Fibroblast of lung (primary cell): ENCODE results near the gene ADRB2. TPM values are rescaled to one million over a fixed set of nuclear protein-coding genes. Genes with fewer than 3 reads are reported as not detected.

Experiments used
- DNase-seq, 2 donors: peaks; one replicate each; pipeline versions ENCODE4 v3.0.0 to v3.0.0-alpha.2; 2010; ENCODE audit warnings: low read depth in 2 of 2
- H2AFZ ChIP-seq: 2 replicates; pipeline ENCODE4 v1.5.1; 2012; ENCODE audit warnings: low read length, control low read depth, inconsistent platforms
- H3K27ac ChIP-seq: 2 replicates; pipeline ENCODE4 v1.5.1; 2011; ENCODE audit warnings: low read length, control low read depth; ENCODE audit not compliant: insufficient read depth
- H3K27me3 ChIP-seq: 2 replicates; pipeline ENCODE4 v1.5.1; 2011; ENCODE audit warnings: mild to moderate bottlenecking, low read length; ENCODE audit not compliant: control insufficient read depth, insufficient read depth
- H3K36me3 ChIP-seq: 2 replicates; pipeline ENCODE4 v1.5.1; 2011; ENCODE audit warnings: low read length; ENCODE audit not compliant: control insufficient read depth, insufficient read depth
- H3K4me1 ChIP-seq: 2 replicates; pipeline ENCODE4 v1.5.1; 2011; ENCODE audit warnings: low read length; ENCODE audit not compliant: control insufficient read depth, insufficient read depth; ENCODE audit errors: extremely low read depth
- H3K4me2 ChIP-seq: 2 replicates; pipeline ENCODE4 v1.5.1; 2011; ENCODE audit warnings: low read length, control low read depth; ENCODE audit not compliant: insufficient read depth; ENCODE audit errors: extremely low read depth
- H3K4me3 ChIP-seq, 4 experiments: fragments of 200-600 bp in 1 of 4; sonication (generic) in 1 of 4; replicated peaks in 1 of 4; 2 replicates each; pipeline ENCODE4 v1.5.1; 2011 to 2016; ENCODE audit warnings: low read length in 4 of 4, low read depth in 3 of 4, mild to moderate bottlenecking in 3 of 4, control low read depth in 2 of 4, inconsistent platforms in 1 of 4, mixed read lengths in 1 of 4; ENCODE audit not compliant: insufficient read depth in 1 of 4; ENCODE audit errors: control extremely low read depth in 1 of 4
- H3K79me2 ChIP-seq: 2 replicates; pipeline ENCODE4 v1.5.1; 2012; ENCODE audit warnings: mild to moderate bottlenecking, low read length, inconsistent platforms; ENCODE audit not compliant: control insufficient read depth, insufficient read depth
- H3K9ac ChIP-seq: 2 replicates; pipeline ENCODE4 v1.5.1; 2011; ENCODE audit warnings: mild to moderate bottlenecking, low read length, control low read depth; ENCODE audit not compliant: insufficient read depth
- H3K9me3 ChIP-seq: 2 replicates; pipeline ENCODE4 v1.5.1; 2012; ENCODE audit warnings: low read depth, low read length; ENCODE audit not compliant: control insufficient read depth, insufficient read depth
- H4K20me1 ChIP-seq: 2 replicates; pipeline ENCODE4 v1.5.1; 2011; ENCODE audit warnings: low read length; ENCODE audit not compliant: control insufficient read depth, insufficient read depth; ENCODE audit errors: extremely low read depth
- CTCF ChIP-seq, 2 donors: IDR thresholded peaks in 1 of 2; conservative IDR thresholded peaks in 1 of 2; 1 replicate in 1 of 2; 2 replicates in 1 of 2; pipeline ENCODE4 v1.5.1; 2011 to 2012; ENCODE audit warnings: low read length in 2 of 2, control low read depth in 1 of 2, inconsistent platforms in 1 of 2, low read depth in 1 of 2, mild to moderate bottlenecking in 1 of 2
- EZH2 ChIP-seq: IDR thresholded peaks from 2 replicates; pipeline ENCODE4 v1.5.1; 2012; ENCODE audit warnings: low read length, control low read depth, mild to moderate bottlenecking; ENCODE audit errors: missing control alignments
- polyA plus RNA-seq, 2 donors: library from polyadenylated mRNA; depleted of rRNA in 1 of 2; stranded (reverse) in 1 of 2; unstranded in 1 of 2; fragments of >200 nt; gene quantifications; 2 replicates each; pipeline ENCODE4 v1.2.1, GENCODE V29; 2011 to 2012; ENCODE audit warnings: missing spikeins in 1 of 2
- total RNA-seq: library from RNA; depleted of rRNA; stranded (reverse); fragments of >200 nt; gene quantifications from 2 replicates; pipeline ENCODE4 v1.2.1, GENCODE V29; 2014

Gene ADRB2
- total and polyA plus RNA-seq, 2 donors (not counting 1 experiment from before 2014, with no cell fraction given), result 0.60 to 4.5 TPM

- Histone ChIP-seq H3K27me3 (no peaks in the 10 kb centered on the region), H3K9me3 (no peaks in the 10 kb centered on the region), H3K79me2 (no peaks in the 10 kb centered on the region), H3K4me2 (no peak overlapping the region), H3K4me1 (no peaks in the 10 kb centered on the region), H4K20me1 (no peaks in the 10 kb centered on the region), H2AFZ (no peak overlapping the region), H3K9ac (no peak overlapping the region), H3K36me3 (no peaks in the 10 kb centered on the region), H3K27ac (no peak overlapping the region), H3K4me3 (no peak overlapping the region)
- no peak for TF ChIP-seq EZH2
- TF ChIP-seq CTCF (conservative IDR thresholded peaks at IDR 0.05 in 1 of 2, IDR thresholded peaks at IDR 0.05 in 1 of 2; ENCODE audit: low read depth in 1 of 2, low read length in 2 of 2), result no peak
- peak in 1 of 2 donors; percentile 31 for DNase-seq
Measured at GRCh38 chr5:148788636-148789035, 37.8 kb upstream of the ADRB2 start.

DNA sequence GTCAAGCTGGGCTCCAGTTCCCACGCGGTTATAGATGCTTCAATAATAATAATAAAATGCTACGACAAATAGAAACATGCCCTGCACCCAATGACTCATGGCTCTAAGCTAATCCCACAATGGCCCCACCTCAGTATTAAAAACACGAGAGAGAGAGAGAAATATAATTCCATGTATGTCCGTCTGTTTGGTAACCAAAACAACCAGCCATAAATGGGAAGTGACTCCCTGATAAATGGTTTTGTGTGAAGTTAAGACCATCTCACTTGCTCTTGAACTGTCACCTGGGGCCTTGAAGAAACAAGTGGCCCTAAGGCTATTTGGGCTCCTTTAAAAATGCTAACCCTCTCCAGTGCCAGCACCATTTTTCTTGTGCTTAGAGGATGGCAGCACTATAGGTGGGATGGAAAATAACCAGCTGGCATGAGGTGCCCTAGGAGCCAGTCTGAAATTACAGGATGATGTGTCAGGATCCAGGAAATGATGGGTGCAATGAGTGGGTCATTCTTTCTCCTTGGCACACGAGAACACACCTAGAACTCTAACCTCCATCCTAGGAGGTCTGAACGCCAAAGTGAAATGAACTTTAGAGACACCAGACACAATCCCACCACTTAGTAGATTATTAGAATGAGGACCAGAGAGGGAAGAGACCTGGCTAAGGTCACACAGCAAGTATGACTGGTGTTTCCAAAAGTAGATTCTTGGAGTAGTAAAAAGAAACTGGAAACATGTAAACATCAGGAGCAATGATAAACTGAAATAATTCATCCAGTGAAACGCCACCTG, 35.7 kb upstream of the ADRB2 start:
- Histone ChIP-seq H3K27ac (no peak overlapping the region), H3K9ac (no peak overlapping the region), H3K79me2 (no peaks in the 10 kb centered on the region), H3K4me1 (no peaks in the 10 kb centered on the region), H4K20me1 (no peaks in the 10 kb centered on the region), H3K36me3 (no peaks in the 10 kb centered on the region), H3K4me3 (no peak overlapping the region), H3K27me3 (no peaks in the 10 kb centered on the region), H3K4me2 (no peak overlapping the region), H2AFZ (no peak overlapping the region), H3K9me3 (no peaks in the 10 kb centered on the region)
- no peak for TF ChIP-seq EZH2
- TF ChIP-seq CTCF (conservative IDR thresholded peaks at IDR 0.05 in 1 of 2, IDR thresholded peaks at IDR 0.05 in 1 of 2; ENCODE audit: low read depth in 1 of 2, low read length in 2 of 2), result no peak
- no peak for DNase-seq

DNA sequence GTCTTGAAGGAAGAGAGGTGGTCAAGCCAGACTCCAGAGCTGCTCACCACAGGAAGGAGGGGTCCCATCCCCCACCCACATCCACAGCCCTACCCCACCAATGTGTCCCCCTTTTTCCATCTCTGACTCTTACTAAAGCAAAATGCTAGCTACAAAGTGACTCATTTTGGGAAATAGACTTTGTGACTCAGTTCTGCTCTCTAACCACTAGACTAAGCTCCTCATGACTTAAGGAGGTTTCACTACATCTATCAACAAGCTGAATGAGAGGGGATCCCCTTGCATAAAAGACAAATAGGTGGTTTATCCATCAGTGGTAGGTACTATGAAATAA, 35.1 kb upstream of the ADRB2 start:
- Histone ChIP-seq H3K27me3 (no peaks in the 10 kb centered on the region), H3K9ac (no peak overlapping the region), H3K27ac (no peak overlapping the region), H3K9me3 (no peaks in the 10 kb centered on the region), H3K4me1 (no peaks in the 10 kb centered on the region), H3K4me2 (no peak overlapping the region), H4K20me1 (no peaks in the 10 kb centered on the region), H2AFZ (no peak overlapping the region), H3K79me2 (no peaks in the 10 kb centered on the region), H3K4me3 (no peak overlapping the region), H3K36me3 (no peaks in the 10 kb centered on the region)
- DNase-seq, result peak in 1 of 2 donors; percentile 70
- no peak for TF ChIP-seq CTCF (conservative IDR thresholded peaks at IDR 0.05 in 1 of 2, IDR thresholded peaks at IDR 0.05 in 1 of 2; ENCODE audit: low read depth in 1 of 2, low read length in 2 of 2)
- no peak for TF ChIP-seq EZH2
